ENCODE results near the gene CD226.
"Not testable (repeated sequence)": the region's sequence is repeated elsewhere in the genome, so short reads cannot be mapped to it uniquely, and the experiment has no call there.

The CD226 gene

GRCh38 chr18:69872661-69873060 lies 75.0 kb downstream of the CD226 start:
- DNase-seq (ENCODE audit: low spot score), result no peak

- DNase-seq (ENCODE audit: low spot score), result no peak
Measured at GRCh38 chr18:69871363-69871762, 76.3 kb downstream of the CD226 start.

DNA sequence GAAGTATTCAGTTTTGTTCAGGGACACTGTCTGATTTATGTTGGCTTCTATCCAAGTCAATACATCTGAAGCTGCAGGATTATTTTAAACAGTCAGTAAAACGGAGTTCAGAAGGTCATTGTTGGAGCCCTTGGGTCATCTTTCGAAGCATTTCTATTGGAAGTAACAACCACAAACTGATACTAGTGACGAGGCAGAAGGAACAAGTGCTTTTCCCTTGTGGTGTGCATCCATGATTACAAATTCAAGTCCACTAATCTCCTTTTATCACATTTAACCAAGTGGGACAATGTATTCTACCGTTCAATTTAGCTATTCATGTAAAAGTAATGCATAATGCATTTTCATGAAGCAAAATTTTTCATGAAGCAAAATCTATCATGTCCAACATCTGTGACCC lies 76.9 kb downstream of the CD226 start:
- no peak for DNase-seq (ENCODE audit: low spot score)

DNA sequence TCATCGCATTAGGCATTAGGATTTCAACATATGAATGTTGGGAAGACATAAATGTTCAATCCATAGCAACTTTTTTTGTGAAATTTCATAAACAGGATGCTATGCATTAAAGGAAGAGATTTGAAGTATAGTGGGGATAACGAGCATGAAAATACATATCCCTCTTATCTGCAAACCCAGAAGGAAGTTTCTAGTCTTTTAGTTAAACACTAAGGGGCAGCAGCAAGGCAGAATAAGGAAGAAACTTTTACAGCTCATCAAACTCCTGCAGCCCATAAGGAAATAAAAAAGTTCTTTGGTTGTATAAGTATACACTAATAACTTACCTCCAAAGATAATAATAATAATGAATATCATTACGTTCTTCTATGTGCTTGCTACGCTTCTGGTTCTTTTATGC lies 81.5 kb downstream of the CD226 start:
- no peak for DNase-seq (ENCODE audit: low spot score)

- no peak for DNase-seq (ENCODE audit: low spot score)
Measured at GRCh38 chr18:69865776-69866175, 81.9 kb downstream of the CD226 start.

GRCh38 chr18:69864802-69865201 lies 82.9 kb downstream of the CD226 start:
- not testable (repeated sequence) for DNase-seq (ENCODE audit: low spot score)

DNA sequence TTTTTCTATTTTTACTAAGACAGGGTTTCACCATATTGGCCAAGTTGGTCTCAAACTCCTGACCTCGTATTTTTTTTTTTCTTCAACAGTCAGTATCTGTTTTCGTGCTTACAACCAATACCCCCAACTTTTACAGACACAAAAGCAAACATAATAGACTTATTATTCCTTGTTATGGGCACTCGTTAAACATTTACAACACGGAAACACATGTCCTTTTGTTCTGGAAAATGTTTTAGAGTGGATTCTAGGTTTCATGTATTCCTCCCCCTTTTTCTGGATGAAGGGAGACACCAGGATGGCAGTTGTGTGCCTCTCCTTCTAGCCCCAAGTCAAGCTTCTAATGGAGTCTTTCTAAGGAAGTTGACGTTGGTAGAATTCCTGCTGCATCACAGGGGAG lies 88.8 kb downstream of the CD226 start:
- DNase-seq (ENCODE audit: low spot score), result no peak

GRCh38 chr18:69854455-69854854 lies 93.2 kb downstream of the CD226 start:
- DNase-seq (ENCODE audit: low spot score), result no peak

- DNase-seq (ENCODE audit: low spot score), result no peak
Measured at GRCh38 chr18:69853051-69853450, 94.6 kb downstream of the CD226 start.

DNA sequence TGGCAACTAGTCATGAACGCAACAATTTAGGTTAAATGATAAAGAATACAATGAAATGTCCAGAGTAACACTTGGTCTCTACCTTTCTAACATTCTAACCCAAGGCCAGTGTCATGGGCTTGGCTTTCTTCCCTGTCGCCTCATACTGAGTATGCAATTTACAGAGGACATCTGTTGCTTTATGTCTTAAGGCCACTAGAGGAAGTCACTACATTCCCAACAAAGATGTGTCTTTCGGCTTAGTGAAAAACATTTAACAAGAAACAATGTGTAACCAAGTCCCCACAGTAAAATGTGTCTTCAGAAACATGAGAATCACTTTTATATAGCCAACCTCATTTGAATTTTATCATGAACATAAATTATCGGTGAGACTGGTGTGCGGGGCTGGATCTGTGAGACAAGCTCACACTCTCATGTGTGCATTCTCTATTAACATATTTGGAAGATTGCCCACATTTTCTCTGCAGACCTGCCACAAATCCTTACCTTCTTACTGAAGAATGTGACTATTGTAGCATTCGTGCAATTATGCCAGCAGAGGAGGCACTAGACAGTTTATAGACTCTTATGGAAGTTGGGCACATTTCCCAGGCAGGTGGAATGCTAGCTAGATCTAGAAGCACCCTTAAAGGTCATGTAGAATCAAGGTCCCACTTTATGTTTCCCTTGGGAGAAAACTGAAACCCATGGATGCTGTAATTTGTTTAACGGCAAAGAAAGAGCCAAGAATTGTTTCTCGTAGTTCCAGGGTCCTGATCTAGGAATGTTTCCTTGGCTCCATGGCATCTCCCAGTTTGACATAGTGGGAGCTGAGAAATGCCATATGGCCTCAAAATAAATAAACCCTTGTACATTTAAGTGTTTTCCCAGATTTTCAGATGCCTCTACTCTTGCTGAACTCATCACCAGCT lies 101.8 kb downstream of the CD226 start:
- no peak for DNase-seq (ENCODE audit: low spot score)

- no peak for DNase-seq (ENCODE audit: low spot score)
Measured at GRCh38 chr18:69844656-69845055, 103.0 kb downstream of the CD226 start.

DNA sequence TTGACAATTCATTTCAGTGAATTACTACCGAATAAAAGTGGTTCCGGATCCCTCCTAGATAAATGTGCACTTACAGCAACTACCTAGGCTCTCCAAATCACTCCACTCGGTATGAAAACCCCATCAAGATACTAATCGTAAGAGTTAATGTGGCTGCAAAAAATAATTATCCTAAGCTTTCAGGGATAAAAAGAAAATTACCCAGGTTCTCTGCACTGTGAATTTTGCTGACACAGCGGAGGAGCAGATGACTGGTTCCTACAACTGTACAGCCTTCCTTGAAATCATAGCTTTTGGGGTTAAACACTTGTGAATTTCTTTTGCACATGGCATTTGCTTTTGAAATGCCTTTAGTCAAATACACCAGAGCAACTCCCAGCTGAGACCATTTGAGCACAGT lies 104.7 kb downstream of the CD226 start:
- DNase-seq (ENCODE audit: low spot score), result no peak

- no peak for DNase-seq (ENCODE audit: low spot score)
Measured at GRCh38 chr18:69841117-69841516, 106.6 kb downstream of the CD226 start.

DNA sequence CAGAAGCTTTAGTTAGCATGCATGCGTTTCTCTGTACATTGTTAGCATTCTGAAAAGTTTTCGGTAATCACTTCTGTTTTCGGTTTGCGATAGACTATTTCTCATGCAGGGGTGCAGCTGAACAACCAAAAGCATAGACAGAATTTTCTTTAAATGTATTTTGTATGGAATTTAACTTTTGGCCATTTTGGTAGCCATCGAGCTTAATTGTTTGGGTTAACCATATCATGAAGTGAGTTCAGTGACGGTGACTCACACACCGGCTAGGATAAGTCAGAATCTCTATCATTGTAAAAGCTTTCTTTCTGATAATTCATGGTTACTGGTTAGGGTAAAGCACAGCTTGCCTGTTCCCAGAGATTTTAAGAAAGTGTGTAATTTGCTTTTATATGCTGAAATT lies 107.2 kb downstream of the CD226 start:
- DNase-seq (ENCODE audit: low spot score), result no peak

- DNase-seq (ENCODE audit: low spot score), result no peak
Measured at GRCh38 chr18:69840001-69840400, 107.7 kb downstream of the CD226 start.

DNA sequence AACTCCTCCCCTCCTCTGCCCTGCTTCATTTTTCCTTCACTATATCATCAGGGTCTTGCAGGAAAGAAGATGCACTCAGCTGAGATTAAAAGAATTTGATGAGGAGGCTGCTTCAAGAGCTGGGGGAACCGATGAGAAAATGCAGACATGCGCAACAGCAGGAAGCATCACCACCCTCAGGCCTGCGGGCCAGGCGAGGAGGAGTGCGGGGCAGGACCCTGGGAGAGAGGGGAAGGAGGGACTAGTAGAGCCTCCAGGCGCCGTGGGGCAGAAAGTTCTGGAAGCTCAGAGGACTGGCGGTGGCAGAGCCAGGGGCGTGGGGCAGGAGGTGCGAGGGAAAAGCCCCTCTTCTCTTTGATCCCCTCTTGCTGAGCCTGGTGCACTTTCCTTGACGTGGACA lies 108.2 kb downstream of the CD226 start:
- no peak for DNase-seq (ENCODE audit: low spot score)

- no peak for DNase-seq (ENCODE audit: low spot score)
Measured at GRCh38 chr18:69838620-69839411, 108.9 kb downstream of the CD226 start.

DNA sequence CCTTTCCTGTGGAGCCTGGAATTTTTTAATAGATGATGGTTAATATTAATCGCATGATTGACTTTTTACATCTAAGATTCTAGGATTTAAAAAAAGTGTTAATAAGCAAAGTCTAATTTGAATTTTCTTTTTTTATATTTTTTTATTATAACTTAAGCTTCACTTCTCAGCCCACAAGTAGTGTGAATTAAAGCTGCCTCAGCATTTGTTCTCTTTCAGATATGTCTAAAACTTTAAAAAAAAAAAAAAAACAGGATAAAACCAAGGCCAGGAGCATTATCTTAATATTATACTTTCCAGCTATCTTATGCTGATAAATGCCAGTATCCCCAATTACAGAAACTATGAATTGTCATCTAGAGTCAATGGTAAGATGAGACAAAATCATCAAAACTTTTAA lies 109.7 kb downstream of the CD226 start:
- DNase-seq (ENCODE audit: low spot score), result no peak

GRCh38 chr18:69834980-69835379 lies 112.7 kb downstream of the CD226 start:
- not testable (repeated sequence) for DNase-seq (ENCODE audit: low spot score)

GRCh38 chr18:69830189-69830588 lies 117.5 kb downstream of the CD226 start:
- no peak for DNase-seq (ENCODE audit: low spot score)

DNA sequence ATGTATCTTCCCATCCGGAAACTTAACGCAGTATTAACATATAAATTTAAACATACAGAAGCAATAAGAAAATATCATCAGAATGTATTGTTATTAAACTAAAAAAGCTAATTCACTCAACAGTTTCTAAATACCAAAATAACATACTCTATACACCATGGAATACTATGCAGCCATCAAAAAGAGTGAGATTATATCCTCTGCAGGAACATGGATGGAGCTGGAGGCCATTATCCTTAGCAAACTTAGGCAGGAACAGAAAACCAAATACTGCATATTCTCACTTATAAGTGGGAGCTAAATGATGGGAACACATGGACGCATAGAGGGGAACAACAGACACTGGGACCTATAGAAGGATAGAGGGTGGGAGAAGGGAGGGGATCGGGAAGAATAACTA lies 127.1 kb downstream of the CD226 start:
- DNase-seq (ENCODE audit: low spot score), result no peak

- no peak for DNase-seq (ENCODE audit: low spot score)
Measured at GRCh38 chr18:69819460-69819859, 128.2 kb downstream of the CD226 start.

DNA sequence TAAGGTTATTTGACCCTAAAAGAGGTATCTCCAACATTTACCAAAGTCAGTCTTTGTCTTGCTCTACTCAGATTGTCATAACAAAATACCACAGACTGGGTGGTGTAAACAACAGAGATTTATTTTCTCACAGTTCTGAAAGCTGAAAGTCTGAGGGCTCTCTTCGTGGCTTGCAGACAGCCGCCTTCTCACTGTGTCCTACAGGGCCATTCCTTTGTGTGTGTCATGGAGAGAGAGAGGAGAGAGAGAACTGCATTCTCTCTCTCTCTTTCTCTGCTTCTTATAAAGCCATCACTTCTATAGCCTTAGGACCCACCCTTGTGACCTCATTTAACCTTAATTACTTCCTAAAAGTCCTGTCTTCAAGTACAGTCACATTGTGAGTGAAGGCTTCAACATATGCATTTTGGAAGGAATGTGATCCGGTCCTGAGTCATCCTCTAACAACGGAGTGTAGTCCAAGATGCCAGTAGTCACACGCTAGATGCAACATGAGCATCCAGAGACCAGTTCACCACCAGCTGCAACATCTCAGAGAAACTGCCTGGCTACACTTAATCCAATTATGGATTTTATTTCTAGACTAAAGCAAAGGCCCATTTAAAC lies 130.2 kb downstream of the CD226 start:
- peak; percentile 21 for DNase-seq (ENCODE audit: low spot score)

Measured in kidney capillary endothelial cell (primary cell).